MG63 (cell line): Measurements from ENCODE around the gene HSF4. TPM values are rescaled to one million over a fixed set of nuclear protein-coding genes. Genes with fewer than 3 reads are reported as not detected.

Experiments
- DNase-seq: peaks from one replicate; pipeline ENCODE4 v3.0.0-alpha.2; 2020
- H3K27me3 ChIP-seq: fragments of 250-450 bp; sonication (Bioruptor Pico); 2 replicates; pipeline ENCODE4 v1.5.1; 2020; ENCODE audit warnings: mild to moderate bottlenecking, moderate library complexity
- H3K36me3 ChIP-seq: fragments of 250-450 bp; sonication (Bioruptor Pico); 2 replicates; pipeline ENCODE4 v1.5.1; 2020; ENCODE audit warnings: mild to moderate bottlenecking, moderate library complexity
- H3K4me3 ChIP-seq: fragments of 250-450 bp; sonication (Bioruptor Pico); 2 replicates; pipeline ENCODE4 v1.5.1; 2020; ENCODE audit warnings: mild to moderate bottlenecking, moderate library complexity
- H3K9me3 ChIP-seq: fragments of 250-450 bp; sonication (Bioruptor Pico); 2 replicates; pipeline ENCODE4 v1.5.1; 2020; ENCODE audit warnings: mild to moderate bottlenecking, moderate library complexity
- total RNA-seq: library from RNA; depleted of rRNA; stranded (reverse); fragments of >200 nt; shearing (Covaris generic); gene quantifications from 2 replicates; pipeline ENCODE4 v1.2.3, GENCODE V29; 2014; ENCODE audit warnings: low replicate concordance

HSF4 gene
- total RNA-seq, 1 experiment from 2014 or later, result not detected

GRCh38 chr16:67176662-67177061 lies 12.1 kb downstream of the HSF4 start:
- DNase-seq, result no peak
- Histone ChIP-seq H3K36me3 (no peaks in the 10 kb centered on the region), H3K27me3 (no peaks in the 10 kb centered on the region)

GRCh38 chr16:67177743-67178699 lies 13.5 kb downstream of the HSF4 start:
- no peaks in the 10 kb centered on the region for H3K27me3 ChIP-seq
- no peak for DNase-seq
- no peaks in the 10 kb centered on the region for H3K36me3 ChIP-seq
- H3K4me3 ChIP-seq, result no peak overlapping the region
- H3K9me3 ChIP-seq, result no peaks in the 10 kb centered on the region

More at GRCh38 chr16:67176662-67177061, 12.1 kb downstream of the HSF4 start:
- Histone ChIP-seq H3K4me3 (no peak overlapping the region), H3K9me3 (no peaks in the 10 kb centered on the region)

GRCh38 chr16:67179421-67180080 lies 15.0 kb downstream of the HSF4 start:
- Histone ChIP-seq H3K27me3 (no peaks in the 10 kb centered on the region), H3K4me3 (no peak overlapping the region), H3K9me3 (no peaks in the 10 kb centered on the region), H3K36me3 (no peaks in the 10 kb centered on the region)
- no peak for DNase-seq

- H3K9me3 ChIP-seq, result no peaks in the 10 kb centered on the region
- no peak overlapping the region for H3K4me3 ChIP-seq
- no peaks in the 10 kb centered on the region for H3K36me3 ChIP-seq
- DNase-seq, result no peak
- no peaks in the 10 kb centered on the region for H3K27me3 ChIP-seq
Measured at GRCh38 chr16:67180166-67180565, 15.6 kb downstream of the HSF4 start.

- Histone ChIP-seq H3K36me3 (no peaks in the 10 kb centered on the region), H3K27me3 (no peaks in the 10 kb centered on the region), H3K4me3 (no peak overlapping the region), H3K9me3 (no peaks in the 10 kb centered on the region)
- peak; percentile 66 for DNase-seq
Measured at GRCh38 chr16:67181346-67181745, 16.8 kb downstream of the HSF4 start.

- Histone ChIP-seq H3K36me3 (no peaks in the 10 kb centered on the region), H3K9me3 (no peaks in the 10 kb centered on the region), H3K4me3 (no peak overlapping the region), H3K27me3 (no peaks in the 10 kb centered on the region)
- no peak for DNase-seq
Measured at GRCh38 chr16:67182288-67182687, 17.7 kb downstream of the HSF4 start.

- DNase-seq, result no peak
- Histone ChIP-seq H3K27me3 (no peaks in the 10 kb centered on the region), H3K9me3 (no peaks in the 10 kb centered on the region), H3K36me3 (no peaks in the 10 kb centered on the region), H3K4me3 (peak overlapping the region; percentile 87)
Measured at GRCh38 chr16:67183284-67183626, 18.7 kb downstream of the HSF4 start.

- Histone ChIP-seq H3K4me3 (peak within 1 kb of the TSS; percentile 87), H3K27me3 (no peaks in the 10 kb centered on the region), H3K36me3 (no peaks in the 10 kb centered on the region), H3K9me3 (no peaks in the 10 kb centered on the region)
- DNase-seq, result peak; percentile 93
Measured at GRCh38 chr16:67183627-67184452, 19.3 kb downstream of the HSF4 start, which contains the start of gene MATCAP1. Gene MATCAP1, minus strand, starts transcription at chr16:67183963. Its CDS starts 3,353 bp downstream, at chr16:67180610.

GRCh38 chr16:67184453-67184994 lies 20.0 kb downstream of the HSF4 start:
- H3K9me3 ChIP-seq, result no peaks in the 10 kb centered on the region
- no peak for DNase-seq
- no peaks in the 10 kb centered on the region for H3K27me3 ChIP-seq
- H3K4me3 ChIP-seq, result peak overlapping the region; percentile 87
- no peaks in the 10 kb centered on the region for H3K36me3 ChIP-seq

GRCh38 chr16:67184995-67185650 lies 20.6 kb downstream of the HSF4 start:
- peak; percentile 83 for DNase-seq
- Histone ChIP-seq H3K36me3 (no peaks in the 10 kb centered on the region), H3K9me3 (no peaks in the 10 kb centered on the region), H3K27me3 (no peaks in the 10 kb centered on the region), H3K4me3 (no peak overlapping the region)

- H3K36me3 ChIP-seq, result no peaks in the 10 kb centered on the region
- DNase-seq, result no peak
- no peak overlapping the region for H3K4me3 ChIP-seq
- H3K27me3 ChIP-seq, result no peaks in the 10 kb centered on the region
- H3K9me3 ChIP-seq, result no peaks in the 10 kb centered on the region
Measured at GRCh38 chr16:67185651-67186134, 21.1 kb downstream of the HSF4 start.

- no peaks in the 10 kb centered on the region for H3K36me3 ChIP-seq
- peak; percentile 49 for DNase-seq
- H3K4me3 ChIP-seq, result no peak overlapping the region
- H3K27me3 ChIP-seq, result no peaks in the 10 kb centered on the region
- H3K9me3 ChIP-seq, result no peaks in the 10 kb centered on the region
Measured at GRCh38 chr16:67186550-67186950, 22.0 kb downstream of the HSF4 start.

GRCh38 chr16:67187175-67187890 lies 22.8 kb downstream of the HSF4 start:
- H3K27me3 ChIP-seq, result no peaks in the 10 kb centered on the region
- H3K4me3 ChIP-seq, result no peak overlapping the region
- H3K9me3 ChIP-seq, result no peaks in the 10 kb centered on the region
- H3K36me3 ChIP-seq, result no peaks in the 10 kb centered on the region
- DNase-seq, result no peak

- no peaks in the 10 kb centered on the region for H3K27me3 ChIP-seq
- H3K9me3 ChIP-seq, result no peaks in the 10 kb centered on the region
- H3K36me3 ChIP-seq, result no peaks in the 10 kb centered on the region; the same call in 1 of the 2 replicates
- no peak overlapping the region for H3K4me3 ChIP-seq
- no peak for DNase-seq
Measured at GRCh38 chr16:67188323-67188722, 23.8 kb downstream of the HSF4 start.

GRCh38 chr16:67188798-67189197 lies 24.3 kb downstream of the HSF4 start:
- DNase-seq, result no peak
- no peak overlapping the region for H3K4me3 ChIP-seq
- no peaks in the 10 kb centered on the region; the same call in none of the 2 replicates for H3K36me3 ChIP-seq
- no peaks in the 10 kb centered on the region for H3K9me3 ChIP-seq
- H3K27me3 ChIP-seq, result no peaks in the 10 kb centered on the region
